ENCODE measurements around the gene ATP2A3. TPM values are rescaled to one million over a fixed set of nuclear protein-coding genes. Genes with fewer than 3 reads are reported as not detected.

Gene ATP2A3
- 3.3 to 6.7 TPM (median 5.2 TPM) in 5 replicates for total RNA-seq (2022; extraction: Qiagen RNA extraction)

DNA sequence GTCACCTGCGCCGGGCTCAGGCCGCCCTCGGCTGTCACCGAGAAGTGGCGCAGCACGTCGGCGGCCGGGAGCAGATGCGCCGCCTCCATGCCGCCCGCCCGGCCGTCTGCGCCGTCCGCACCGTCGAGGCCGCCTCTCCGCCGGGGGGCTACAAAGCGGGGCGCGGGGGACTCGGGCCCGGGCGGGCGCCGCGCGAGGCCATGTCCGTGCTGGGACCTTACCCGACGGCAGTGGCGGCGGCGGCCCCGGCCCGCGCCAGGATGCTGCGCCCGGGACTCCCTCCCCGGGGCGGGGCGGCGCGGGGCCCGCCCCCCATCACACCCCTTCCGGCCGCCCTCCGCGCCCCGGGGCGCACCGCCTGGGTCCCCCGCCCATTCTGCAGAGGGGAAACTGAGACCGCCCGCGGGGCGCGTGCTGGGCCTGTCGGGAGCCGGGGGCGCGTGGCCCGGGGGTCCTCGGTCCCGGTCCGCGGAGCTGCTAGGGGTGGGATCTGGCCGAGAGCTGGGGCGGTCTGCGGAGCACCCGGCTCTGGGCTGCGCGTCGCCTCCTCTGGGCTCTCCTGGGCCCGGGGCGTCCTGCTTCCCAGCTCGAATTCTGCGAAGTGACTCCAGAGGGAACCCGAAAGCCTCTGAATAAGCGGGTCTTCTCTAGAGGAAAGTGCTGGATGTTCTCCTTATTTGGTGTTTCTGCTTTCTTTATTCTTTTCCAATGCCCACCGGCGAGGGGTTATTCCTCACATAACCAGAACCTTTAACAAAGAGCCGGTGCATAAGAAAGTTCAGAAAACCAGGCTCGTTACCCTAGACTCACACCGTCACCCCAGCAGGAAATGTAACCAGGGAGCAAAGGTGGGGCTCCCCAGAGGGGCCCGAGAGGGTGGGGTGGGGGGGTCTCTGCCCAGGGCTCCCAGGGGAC lies at the start of gene ATP2A3:
ATP2A3 (minus strand) TSS at position 235 of the 915 bp plus-strand sequence; CDS start at position 89, 146 bp downstream.

DNA sequence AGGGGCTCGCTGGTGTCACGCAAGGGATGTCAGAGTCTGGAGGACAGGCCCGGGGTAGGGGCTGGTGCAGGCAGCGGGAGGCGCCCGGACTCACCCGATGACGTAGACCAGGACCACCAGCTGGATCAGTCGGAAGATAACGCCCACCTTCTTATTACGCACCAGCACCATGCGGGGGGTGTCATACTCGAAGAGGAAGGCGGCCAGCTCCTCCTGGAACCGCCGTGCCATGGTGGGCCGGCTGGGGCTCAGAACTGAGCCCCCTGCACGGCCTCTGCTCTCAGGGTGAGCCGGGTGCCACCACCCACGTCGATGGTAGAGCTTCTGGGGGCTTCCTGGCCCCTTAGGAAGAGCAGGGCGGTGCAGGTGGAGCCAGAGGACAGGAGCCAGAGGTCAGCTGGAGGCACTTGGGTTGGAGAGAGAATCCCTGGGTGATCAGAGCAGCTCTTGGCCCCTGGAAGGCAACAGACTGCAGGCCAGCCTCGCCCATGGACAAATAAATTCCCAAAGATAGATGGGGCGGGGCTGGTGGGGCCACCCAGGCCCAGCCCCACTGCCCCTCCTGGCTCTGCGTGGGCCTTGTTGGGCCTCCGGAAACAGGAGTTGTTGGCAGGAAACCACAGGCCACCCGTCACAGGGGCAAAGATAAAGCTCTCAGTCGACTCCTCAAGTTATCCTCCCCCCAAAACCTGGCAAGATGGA lies 48.1 kb downstream of the ATP2A3 start, which contains the start of gene P2RX1:
P2RX1 (minus strand) TSS at position 471 of the 702 bp plus-strand sequence; CDS start at position 231, 240 bp downstream.

DNA sequence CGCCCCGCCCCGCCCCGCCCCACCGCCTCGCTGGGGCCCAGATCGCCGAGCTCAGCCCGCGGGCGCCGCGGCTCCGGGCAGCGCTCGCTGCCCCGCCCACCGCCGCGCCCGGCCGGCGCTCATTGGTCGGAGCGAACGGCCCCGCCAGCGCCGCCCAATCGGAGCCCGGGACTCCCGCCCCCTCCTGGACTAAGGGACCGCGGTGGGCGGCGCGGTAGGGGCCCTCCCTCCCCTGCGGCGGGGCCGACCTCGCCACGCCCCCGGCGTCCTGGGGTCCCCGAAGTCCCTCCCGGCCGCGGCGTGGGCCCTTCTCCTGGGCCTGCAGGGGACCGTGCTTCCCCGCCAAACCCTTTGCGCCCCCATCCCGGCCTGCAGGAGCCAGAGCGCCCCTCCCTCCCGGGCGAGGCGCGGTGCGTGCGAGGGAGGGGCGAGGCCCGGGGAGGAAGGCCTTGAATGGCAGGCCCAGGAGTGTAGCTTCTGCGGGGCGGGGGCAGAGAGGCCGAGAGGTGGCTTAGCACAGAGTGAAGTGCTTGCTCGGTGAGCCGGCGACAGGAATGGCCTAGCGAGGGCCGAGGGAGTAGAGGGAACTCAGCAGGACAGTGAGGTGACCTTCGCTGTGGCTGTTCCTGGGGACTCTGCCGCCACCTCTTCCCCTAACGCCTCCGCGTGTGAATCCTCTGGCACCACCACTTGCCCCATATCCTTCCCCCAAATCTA lies 71.1 kb downstream of the ATP2A3 start, which contains the start of gene CAMKK1:
CAMKK1 (minus strand) TSS at position 51 of the 717 bp plus-strand sequence. CDS start 7,366 bp downstream, outside the sequence.

Other genes starting within 250 kb of the ATP2A3 start
- 14.2 to 15.6 TPM (median 15.2 TPM) in 5 replicates for gene HASPIN, start 240.5 kb downstream of the ATP2A3 start, total RNA-seq (2022; extraction: Qiagen RNA extraction)
- 70.0 to 94.6 TPM (median 73.3 TPM) in 5 replicates for gene ITGAE, start 163.2 kb downstream of the ATP2A3 start, total RNA-seq (2022; extraction: Qiagen RNA extraction)
- gene NCBP3, start 118.2 kb downstream of the ATP2A3 start, total RNA-seq (2022; extraction: Qiagen RNA extraction) = 27.0 to 33.1 TPM (median 32.2 TPM) in 5 replicates
- gene CAMKK1, start 71.4 kb downstream of the ATP2A3 start, total RNA-seq (2022; extraction: Qiagen RNA extraction) = 25.6 to 28.8 TPM (median 28.2 TPM) in 5 replicates
- 0.02 to 0.04 TPM in 2 of 5 replicates, not detected in the others for gene P2RX1, start 48.0 kb downstream of the ATP2A3 start, total RNA-seq (2022; extraction: Qiagen RNA extraction)
- gene ZZEF1, start 178.6 kb upstream of the ATP2A3 start, total RNA-seq (2022; extraction: Qiagen RNA extraction) = 9.5 to 18.6 TPM (median 15.3 TPM) in 5 replicates
- gene CYB5D2, start 178.8 kb upstream of the ATP2A3 start, total RNA-seq (2022; extraction: Qiagen RNA extraction) = 17.0 to 19.1 TPM (median 18.1 TPM) in 5 replicates

All from A549 treated with dexamethasone at 1 μM for 4 hours (cell line).